ENCODE measurements around the gene CHRNA1.

Gene CHRNA1

GRCh38 chr2:174703430-174703829, 60.8 kb downstream of the CHRNA1 start:
- no peaks in the 10 kb centered on the region for H3K9me3 ChIP-seq (ENCODE audit: control insufficient read depth, low read length)
- no peak overlapping the region for H3K4me3 ChIP-seq (ENCODE audit: low read length)
- no peak overlapping the region for H3K9ac ChIP-seq (ENCODE audit: low read length)
- no peaks in the 10 kb centered on the region for H3K36me3 ChIP-seq (ENCODE audit: control insufficient read depth, insufficient read depth, low read length)
- H3K27me3 ChIP-seq (ENCODE audit: control insufficient read depth, insufficient read depth, low read length): no peaks in the 10 kb centered on the region
- no peaks in the 10 kb centered on the region for H3K4me1 ChIP-seq (ENCODE audit: control insufficient read depth, insufficient read depth, low read length)

GRCh38 chr2:174702541-174702940, 61.7 kb downstream of the CHRNA1 start:
- Histone ChIP-seq H3K4me1 (ENCODE audit: control insufficient read depth, insufficient read depth, low read length) (no peaks in the 10 kb centered on the region), H3K9me3 (ENCODE audit: control insufficient read depth, low read length) (no peaks in the 10 kb centered on the region), H3K27me3 (ENCODE audit: control insufficient read depth, insufficient read depth, low read length) (no peaks in the 10 kb centered on the region), H3K36me3 (ENCODE audit: control insufficient read depth, insufficient read depth, low read length) (no peaks in the 10 kb centered on the region), H3K4me3 (ENCODE audit: low read length) (no peak overlapping the region), H3K9ac (ENCODE audit: low read length) (no peak overlapping the region)

GRCh38 chr2:174699993-174700766, 64.1 kb downstream of the CHRNA1 start:
- H3K9me3 ChIP-seq (ENCODE audit: control insufficient read depth, low read length): no peaks in the 10 kb centered on the region
- no peaks in the 10 kb centered on the region for H3K4me1 ChIP-seq (ENCODE audit: control insufficient read depth, insufficient read depth, low read length)
- H3K4me3 ChIP-seq (ENCODE audit: low read length): no peak overlapping the region
- H3K36me3 ChIP-seq (ENCODE audit: control insufficient read depth, insufficient read depth, low read length): no peaks in the 10 kb centered on the region
- no peak overlapping the region for H3K9ac ChIP-seq (ENCODE audit: low read length)
- H3K27me3 ChIP-seq (ENCODE audit: control insufficient read depth, insufficient read depth, low read length): no peaks in the 10 kb centered on the region

All from mucosa of stomach (tissue), 1 donor.